ENCODE results near the gene PORCN.
"Not testable (repeated sequence)": the region's sequence is repeated elsewhere in the genome, so short reads cannot be mapped to it uniquely, and the experiment has no call there.

The PORCN gene

GRCh38 chrX:48555731-48556325 lies 47.0 kb downstream of the PORCN start:
- DNase-seq: not testable (repeated sequence)

GRCh38 chrX:48558271-48558670 lies 49.5 kb downstream of the PORCN start:
- DNase-seq: no peak

GRCh38 chrX:48559636-48560035 lies 50.8 kb downstream of the PORCN start:
- DNase-seq: no peak

- DNase-seq: no peak
Observed at GRCh38 chrX:48560056-48560455, 51.3 kb downstream of the PORCN start.

- no peak for DNase-seq
Observed at GRCh38 chrX:48560681-48561080, 51.9 kb downstream of the PORCN start.

- DNase-seq: peak in 1 of 2 donors; percentile 77
Observed at GRCh38 chrX:48569958-48570357, 61.2 kb downstream of the PORCN start.

All from bone marrow (tissue), 2 donors.